Activated CD8-positive, alpha-beta memory T cell treated with anti-CD3 and anti-CD28 coated beads for 24 hours (primary cell): ENCODE data around the gene NKD1.
A peak's percentile ranks its signal among the peaks of the same experiment; 100 is the strongest.

Experiments
- DNase-seq: peaks from one replicate; pipeline ENCODE4 v3.0.0-alpha.2; 2020

Gene NKD1

GRCh38 chr16:50678531-50678930 is 130.3 kb downstream of the NKD1 start:
- no peak for DNase-seq

GRCh38 chr16:50679266-50679665 is 131.1 kb downstream of the NKD1 start:
- DNase-seq, result no peak

GRCh38 chr16:50679676-50680555 is 131.7 kb downstream of the NKD1 start:
- DNase-seq, result no peak

- no peak for DNase-seq
These were observed 132.3 kb downstream of the NKD1 start for GRCh38 chr16:50680556-50680893.

GRCh38 chr16:50681021-50681885 is 133.1 kb downstream of the NKD1 start, which contains the start of gene SNX20:
Gene SNX20, minus strand, starts transcription at chr16:50681312. Its CDS starts 3,786 bp downstream, at chr16:50677526.
- DNase-seq, result peak; percentile 78

- DNase-seq, result peak; percentile 79
These were observed 135.6 kb downstream of the NKD1 start for GRCh38 chr16:50683689-50684374.

GRCh38 chr16:50684823-50685461 is 136.7 kb downstream of the NKD1 start:
- no peak for DNase-seq

- DNase-seq, result no peak
These were observed 137.4 kb downstream of the NKD1 start for GRCh38 chr16:50685462-50686063.

GRCh38 chr16:50688083-50688482 is 139.9 kb downstream of the NKD1 start:
- DNase-seq, result no peak

GRCh38 chr16:50688867-50689266 is 140.7 kb downstream of the NKD1 start:
- no peak for DNase-seq

GRCh38 chr16:50690177-50690576 is 142.0 kb downstream of the NKD1 start:
- DNase-seq, result no peak

- no peak for DNase-seq
These were observed 144.4 kb downstream of the NKD1 start for GRCh38 chr16:50692644-50692998.

GRCh38 chr16:50692999-50693781 is 145.0 kb downstream of the NKD1 start, which contains the start of gene NOD2:
Gene NOD2, plus strand, starts transcription at chr16:50693606. Its CDS starts 5,890 bp downstream, at chr16:50699496.
- DNase-seq, result no peak

- no peak for DNase-seq
These were observed 146.0 kb downstream of the NKD1 start for GRCh38 chr16:50694206-50694605.

- DNase-seq, result no peak
These were observed 147.1 kb downstream of the NKD1 start for GRCh38 chr16:50695017-50696000.

- no peak for DNase-seq
These were observed 147.9 kb downstream of the NKD1 start for GRCh38 chr16:50696126-50696525.

- no peak for DNase-seq
These were observed 148.6 kb downstream of the NKD1 start for GRCh38 chr16:50696575-50697420.

- no peak for DNase-seq
These were observed 149.2 kb downstream of the NKD1 start for GRCh38 chr16:50697421-50697715.
